DMS53 treated with DMSO at 0.1 percent for 48 hours (cell line): Measurements from ENCODE around the gene SLC2A9.

Experiments
- DNase-seq: peaks from one replicate; lab custom pipeline; 2025; ENCODE audit not compliant: unreplicated experiment; lab: John Stamatoyannopoulos, UW

Gene SLC2A9

DNA sequence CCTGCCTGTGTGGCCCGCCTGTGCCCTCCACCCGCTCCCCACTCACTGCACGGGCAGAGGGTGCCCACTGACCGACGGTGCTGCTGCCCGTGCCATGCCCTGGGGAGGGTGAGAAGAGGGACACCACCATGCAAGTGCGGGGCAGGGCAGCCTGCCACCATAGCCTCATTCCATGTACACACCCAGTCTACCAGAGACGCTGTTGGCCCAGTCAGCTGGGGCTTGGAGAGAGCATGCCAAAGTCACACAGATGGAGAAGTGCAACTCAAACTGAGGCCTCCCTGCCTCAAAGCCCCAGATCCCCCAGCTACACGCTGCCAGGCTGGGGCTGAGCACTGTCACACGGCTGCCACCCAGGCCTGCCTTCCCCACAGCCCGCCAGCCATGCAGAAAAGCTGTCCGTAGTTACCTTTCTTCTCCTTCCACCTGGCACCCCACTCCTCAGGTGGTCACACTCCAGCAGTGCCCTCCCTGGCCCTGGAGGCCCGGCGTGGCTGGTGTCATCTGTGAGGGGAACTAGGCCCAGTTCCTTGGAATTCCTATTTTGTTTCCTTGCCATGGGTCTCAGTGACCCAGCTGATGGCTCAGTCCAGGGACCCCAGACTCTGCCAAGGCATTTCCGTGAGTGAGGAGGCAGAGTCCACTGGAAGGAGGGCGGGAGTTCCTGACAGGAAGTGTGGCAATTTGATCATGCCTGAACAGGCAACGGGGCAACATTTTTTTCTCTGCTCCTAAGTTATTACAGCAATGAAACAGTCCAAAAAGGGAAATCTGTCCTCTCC, at the start of gene SLC2A9:
TSS of gene SLC2A9 (minus strand) at position 627 of the 782 bp plus-strand sequence. CDS start at position 559, 68 bp downstream.
- DNase-seq: no peak

DNA sequence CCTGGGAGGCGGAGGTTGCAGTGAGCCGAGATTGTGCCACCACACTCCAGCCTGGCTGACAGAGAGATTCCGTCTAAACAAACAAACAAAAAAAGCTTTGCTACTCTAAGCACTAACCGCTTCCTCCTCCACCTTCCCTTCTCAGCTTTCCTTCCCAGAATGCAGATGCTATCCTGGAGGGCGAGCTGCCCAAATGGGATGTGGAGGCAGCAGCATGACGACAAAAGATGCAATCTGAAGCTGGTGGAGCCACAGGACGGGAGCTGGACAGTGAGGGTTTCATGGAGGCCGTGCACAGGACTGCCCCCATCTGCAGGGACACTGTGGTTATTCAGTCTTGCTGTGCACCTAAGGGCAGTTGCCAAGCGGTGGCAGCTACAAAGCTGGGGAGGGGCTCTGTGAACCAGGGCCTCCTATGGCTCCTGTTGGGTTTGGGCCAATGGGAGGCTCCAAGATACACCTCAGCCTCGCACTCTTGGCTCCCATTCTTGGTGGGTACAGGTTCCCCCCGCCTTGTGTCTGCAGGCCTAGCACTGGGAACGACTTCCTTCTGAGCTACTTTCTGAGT, 47.9 kb upstream of the SLC2A9 start:
- DNase-seq: no peak

DNA sequence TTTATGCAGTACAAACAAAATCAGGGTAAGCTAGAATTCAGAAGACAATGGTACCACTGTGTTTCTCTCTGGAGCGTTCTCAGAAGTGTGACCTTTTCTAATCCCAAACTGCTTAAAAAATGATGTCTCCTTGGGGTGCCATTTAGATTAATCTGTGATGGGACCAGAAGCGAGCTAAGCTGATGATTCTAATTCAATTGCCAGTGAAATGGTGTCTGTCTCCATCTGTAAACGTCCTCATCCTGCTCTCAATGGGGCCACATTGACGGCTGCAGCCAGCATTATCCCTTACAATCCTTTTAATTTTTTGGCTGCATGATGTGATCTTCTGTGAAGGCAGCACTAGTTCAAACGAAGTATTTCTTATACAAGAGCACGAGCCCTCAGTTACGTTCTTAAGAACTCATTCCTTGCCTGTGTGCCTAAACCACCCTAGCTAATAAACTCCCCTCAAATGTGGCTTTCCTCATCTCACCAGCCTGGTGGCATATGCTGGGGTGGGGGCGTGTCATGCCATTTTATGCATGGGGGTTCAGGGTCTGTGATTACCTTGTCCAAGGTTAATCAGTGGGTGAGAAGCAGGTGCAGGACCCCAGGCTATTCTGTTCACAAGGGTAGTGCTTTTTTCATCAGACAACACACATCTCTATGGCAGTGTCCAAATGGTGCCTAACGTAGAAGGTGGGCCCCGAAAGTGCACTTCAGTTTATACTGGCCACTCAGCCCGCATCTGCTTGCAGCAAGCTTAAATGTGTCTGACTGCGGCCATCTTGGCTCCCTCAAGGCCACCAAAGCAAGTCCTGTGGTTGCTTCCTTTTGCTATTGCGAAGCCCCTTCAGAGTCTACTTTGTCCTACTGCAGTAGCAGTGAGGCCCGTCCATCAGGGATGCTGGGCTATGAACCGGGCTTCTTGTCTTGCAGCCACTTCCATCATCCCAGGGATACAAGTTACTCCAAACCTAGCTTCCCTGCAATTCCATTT, 45.7 kb upstream of the SLC2A9 start:
- no peak for DNase-seq

DNA sequence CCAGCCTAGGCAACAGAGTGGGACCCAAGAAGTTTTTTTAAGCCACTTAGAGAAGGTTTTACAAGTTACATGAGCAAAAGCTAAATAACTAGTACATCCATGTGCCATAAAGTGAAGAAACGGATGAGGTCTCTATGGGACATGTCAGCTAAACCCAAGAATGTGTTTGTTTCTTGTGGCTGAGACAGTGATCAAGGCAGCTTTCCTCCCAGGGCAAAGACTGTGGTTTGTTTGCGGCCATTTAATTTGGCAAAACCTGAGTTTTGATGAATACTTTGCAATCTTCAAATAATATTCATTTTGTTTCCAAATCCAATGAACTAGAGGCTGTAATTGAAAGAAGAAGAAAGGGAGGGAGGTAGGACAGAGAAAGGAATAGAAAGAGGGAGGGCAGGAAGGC, 44.9 kb upstream of the SLC2A9 start:
- no peak for DNase-seq

DNA sequence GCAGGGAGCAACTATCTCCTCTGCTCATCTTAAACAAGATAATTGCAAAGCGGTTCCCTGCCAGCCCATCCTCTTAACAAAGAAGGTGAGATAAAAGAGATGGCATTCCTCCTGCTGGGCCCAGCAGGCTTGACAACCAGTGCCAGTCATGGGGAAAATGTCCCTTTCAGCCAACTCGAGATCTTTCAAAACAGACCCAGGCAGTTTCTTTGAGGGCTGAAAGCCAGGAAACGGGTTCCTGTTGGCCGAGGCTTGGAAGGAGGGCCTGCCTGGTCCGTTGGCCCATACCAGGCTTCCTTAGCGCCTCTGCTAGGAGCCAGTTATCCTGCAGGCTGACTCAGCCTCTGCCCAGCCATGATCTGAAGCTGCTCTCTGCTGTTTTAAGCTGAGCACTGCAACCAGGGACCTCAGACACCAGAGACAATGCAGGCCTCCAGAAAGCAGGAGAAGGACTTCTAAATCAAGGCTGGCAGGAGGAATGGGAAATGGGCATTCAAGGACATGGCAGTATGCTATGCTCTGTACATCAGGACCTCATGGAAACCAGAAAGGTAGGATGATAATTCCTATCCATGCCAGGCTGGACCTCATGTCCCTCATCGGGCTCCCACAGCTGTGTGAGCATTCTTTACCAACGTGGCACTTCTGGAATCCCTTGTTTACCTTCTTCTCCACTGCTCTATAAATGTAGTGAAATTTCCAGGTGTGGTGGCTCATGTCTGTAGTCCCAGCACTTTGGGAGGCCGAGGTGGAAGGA, 42.4 kb upstream of the SLC2A9 start:
- DNase-seq: no peak

DNA sequence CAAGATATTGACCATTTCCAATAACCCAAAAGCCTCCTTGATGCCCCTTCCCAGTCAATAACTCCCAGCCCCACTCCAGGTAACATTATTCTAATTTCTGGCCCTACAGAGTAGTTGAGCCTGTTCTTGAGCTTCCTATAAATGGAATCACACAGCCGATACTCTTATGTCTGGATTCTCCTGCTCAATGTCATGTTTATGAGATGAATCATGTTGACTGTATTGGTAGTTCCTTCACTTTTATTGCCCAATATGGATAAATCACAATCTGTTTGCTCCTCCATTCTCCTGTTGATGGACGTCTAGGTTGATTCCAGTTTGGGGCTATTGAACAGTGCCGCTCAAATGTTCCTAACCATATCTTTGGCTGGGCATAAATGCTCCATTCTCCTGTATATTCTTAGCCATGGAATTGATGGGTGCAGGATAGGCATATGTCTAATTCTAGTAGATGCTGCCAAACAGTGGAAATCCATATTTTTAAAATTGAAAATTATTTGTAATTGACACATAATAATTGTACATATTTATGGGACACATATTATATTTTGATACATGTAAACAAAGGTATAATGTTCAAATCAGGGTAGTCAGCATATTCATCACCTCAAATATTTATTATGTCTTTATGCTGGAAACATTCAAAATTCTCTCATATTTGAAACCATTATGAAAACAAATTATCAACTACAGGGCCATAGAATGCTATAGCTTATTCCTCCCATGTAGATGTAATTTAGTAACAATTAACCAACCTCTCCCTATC, 40.5 kb upstream of the SLC2A9 start:
- no peak for DNase-seq

DNA sequence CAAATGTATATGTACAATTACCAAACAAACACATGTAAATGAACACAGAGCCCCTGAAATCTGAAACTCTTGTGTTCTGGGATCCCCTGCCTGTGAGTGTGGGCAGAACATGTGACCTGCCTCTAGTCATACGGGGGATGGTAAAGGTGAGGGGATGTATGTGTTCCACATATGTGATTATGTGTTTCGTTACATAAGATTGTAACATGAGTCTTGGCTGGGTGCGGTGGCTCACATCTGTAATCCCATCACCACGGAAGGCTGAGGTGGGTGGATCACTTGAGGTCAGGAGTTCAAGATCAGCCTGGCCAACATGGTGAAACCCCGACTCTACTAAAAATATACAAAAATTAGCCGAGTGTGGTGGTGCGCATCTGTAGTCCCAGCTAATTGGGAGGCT, 37.1 kb upstream of the SLC2A9 start:
- no peak for DNase-seq

DNA sequence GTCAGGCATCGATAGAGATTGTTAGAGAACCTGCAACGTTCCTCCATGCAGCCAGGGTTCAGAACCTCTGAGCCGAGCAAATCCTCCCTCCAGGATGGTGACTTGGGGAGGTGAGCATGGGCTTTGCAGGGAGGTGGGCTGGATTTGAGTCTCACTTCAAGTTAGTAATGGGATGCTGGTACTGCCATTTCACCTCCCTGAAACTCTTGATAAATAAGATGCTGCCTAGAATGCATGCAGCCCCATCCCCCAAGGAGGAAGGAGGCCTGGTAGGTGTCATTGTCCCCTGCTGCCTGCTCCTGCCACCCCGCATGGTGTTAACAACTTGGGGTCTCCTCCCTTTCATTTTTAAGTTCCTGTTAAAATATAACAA, 35.7 kb upstream of the SLC2A9 start:
- DNase-seq: no peak

DNA sequence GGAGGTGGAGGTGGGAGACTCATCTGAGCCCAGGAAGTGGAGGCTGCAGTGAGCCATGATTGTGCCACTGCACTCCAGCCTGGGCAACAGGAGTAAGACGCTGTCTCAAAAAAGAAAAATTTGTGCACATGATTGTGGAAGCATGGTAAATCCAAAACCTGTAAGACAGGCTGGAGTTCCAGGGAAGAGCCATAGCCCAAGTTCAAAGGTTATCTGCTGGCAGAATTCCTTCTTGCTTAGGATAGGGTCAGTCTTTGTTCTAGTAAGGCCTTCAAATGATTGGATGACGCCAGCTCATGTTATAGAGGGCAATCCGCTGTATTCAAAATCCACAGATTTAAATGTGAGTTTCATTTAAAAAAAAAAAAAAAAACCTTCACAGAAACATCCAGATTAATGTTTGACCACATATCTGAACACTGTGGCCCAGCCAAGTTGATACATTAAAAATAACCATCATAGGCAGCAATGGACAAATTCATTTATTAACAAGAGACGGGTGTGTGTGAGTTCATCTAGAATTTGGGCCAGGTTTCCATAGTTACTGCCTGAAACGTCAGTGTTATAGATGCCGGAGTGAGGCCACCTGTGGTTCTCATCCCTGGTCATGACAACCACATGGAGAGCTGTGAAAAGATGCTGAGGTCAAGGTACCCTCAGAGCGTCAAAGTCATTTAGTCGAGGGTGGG, 35.2 kb upstream of the SLC2A9 start:
- no peak for DNase-seq

DNA sequence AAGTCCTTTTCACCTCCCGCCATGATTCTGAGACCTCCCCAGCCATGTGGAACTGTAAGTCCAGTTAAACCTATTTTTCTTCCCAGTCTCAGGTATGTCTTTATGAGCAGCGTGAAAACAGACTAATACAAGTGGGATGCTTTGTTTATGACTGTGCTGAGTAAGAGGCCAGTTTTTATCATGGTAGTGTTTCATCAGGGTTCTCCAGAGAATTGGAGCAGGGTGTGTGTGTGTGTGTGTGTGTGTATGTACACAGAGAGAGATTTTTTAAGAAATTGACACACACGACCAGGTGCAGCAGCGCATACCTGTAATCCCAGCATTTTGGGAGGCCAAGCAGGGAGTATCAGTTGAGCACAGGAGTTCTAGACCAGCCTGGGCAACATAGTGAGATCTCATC, 34.6 kb upstream of the SLC2A9 start:
- DNase-seq: no peak

DNA sequence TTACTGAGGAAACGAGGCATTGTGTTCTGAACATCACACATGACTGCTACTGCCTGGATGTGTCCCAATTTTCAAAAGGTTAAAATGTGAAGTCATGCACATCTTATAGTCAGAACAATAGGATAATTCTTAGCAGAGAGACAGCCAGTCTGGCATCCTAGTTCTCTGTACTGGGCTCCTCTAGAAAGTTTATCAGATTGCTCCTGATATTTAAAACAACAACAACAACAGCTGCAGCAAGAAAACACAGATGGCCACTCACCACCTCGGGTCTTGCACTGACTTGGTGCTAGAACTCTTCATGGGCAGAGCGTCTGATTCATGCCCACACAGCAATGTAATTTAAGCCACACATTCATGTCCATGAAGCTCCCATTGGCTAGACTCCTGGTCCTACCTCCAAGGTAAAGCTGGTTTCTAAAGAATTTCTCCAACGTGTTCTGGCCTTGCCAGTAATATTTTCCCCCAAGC, 33.3 kb upstream of the SLC2A9 start:
- no peak for DNase-seq

DNA sequence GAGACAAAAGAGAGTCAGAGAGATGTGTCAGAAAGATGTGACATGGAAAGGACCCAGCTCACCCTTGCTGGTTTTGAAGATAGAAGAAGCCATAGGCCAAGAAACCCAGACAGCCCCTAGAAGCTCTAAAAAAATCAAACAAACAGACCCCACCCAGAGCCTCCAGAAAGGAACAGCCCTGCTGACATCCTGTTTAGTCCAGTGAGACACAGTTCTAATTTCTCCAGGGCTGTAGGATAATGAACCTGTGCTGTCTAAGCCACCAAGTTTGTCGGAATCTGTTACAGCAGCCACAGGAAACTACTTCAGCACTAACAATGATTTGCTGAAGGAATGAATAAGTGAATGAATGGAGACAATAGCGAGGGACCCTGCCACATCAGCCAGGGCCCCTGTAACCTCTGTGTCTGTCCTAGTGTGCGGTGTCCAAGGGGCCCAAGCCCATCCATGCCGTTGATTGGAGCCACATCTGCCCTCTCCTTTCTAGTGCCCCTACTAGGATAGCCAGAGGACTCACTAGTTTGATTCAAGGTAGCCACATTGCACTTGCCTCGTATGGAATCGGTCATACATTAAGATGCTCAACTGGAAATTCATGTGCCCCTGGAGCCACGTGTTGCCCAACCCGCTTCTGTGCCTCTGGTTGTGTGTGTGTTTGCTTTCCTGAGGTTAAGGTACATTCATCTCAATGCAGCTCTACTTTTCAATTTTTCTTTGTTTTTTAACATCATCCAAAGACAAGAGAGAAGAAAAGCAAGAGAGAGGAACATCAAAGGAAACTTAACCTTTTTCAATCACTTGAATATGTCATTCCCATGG, 32.5 kb upstream of the SLC2A9 start:
- no peak for DNase-seq

DNA sequence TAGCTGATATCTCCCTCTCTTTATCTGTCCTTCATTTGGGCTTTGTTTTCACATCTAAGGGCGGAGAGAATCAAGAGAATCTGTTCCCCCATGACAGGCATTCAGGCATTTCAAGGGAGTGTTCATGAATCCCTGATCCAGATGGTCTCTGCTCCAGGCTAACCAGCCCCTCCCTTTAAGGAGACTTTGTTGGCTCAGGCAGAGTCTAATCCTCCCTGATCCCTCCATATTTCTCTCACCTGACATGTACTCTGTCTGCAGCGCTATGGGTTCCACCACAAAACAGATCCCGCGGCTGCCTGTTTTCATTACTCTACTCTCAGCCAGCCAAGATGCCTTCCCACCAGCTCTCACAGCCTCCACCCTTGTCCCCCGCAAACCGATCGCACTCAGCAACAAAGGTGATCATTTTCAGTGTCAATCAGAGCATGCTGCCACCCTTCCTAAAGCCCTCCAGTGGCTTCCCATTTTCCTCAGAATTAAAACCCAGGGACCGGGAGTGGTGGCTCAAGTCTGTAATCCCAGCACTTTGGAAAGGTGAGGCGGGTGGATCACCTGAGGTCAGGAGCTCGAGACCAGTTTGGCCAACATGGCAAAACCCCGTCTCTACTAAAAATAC, 30.3 kb upstream of the SLC2A9 start:
- no peak for DNase-seq

DNA sequence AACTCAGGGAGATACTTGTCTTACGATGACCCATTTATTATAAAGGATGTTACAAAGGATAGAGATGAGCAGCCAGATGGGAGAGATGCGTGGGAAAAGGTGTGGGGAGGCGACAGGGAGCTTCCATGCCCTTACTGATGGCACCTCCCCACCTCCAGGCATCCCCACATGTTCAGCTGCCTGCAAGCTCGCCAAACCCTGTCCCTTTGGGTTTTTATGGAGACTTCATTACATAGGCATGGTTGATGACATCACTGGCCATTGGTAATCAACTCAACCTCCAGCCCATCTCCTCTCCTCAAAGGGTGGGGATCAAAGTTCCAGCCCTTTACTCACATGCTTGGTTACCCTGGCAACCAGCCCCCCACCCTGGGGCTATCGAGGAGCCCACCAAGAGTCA, 29.4 kb upstream of the SLC2A9 start:
- no peak for DNase-seq

DNA sequence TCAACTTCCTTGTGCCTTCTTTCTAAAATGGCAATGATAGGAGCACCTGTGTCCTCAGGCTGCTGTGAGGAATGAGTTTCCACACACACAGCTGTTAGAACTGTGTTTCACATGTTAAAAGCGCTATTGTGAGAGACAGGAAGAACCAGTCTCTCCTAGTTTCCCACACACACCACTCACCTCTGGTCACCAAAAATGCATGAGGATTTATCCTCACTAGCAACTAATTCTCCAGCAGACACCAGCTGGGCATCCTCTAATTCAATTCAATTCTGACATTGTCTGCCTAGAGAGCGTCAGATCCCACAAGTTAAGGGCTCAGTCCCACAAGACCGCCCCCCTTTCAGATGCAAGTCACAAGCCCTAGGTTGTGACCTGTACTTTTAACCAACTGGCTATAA, 29.0 kb upstream of the SLC2A9 start:
- DNase-seq: no peak

DNA sequence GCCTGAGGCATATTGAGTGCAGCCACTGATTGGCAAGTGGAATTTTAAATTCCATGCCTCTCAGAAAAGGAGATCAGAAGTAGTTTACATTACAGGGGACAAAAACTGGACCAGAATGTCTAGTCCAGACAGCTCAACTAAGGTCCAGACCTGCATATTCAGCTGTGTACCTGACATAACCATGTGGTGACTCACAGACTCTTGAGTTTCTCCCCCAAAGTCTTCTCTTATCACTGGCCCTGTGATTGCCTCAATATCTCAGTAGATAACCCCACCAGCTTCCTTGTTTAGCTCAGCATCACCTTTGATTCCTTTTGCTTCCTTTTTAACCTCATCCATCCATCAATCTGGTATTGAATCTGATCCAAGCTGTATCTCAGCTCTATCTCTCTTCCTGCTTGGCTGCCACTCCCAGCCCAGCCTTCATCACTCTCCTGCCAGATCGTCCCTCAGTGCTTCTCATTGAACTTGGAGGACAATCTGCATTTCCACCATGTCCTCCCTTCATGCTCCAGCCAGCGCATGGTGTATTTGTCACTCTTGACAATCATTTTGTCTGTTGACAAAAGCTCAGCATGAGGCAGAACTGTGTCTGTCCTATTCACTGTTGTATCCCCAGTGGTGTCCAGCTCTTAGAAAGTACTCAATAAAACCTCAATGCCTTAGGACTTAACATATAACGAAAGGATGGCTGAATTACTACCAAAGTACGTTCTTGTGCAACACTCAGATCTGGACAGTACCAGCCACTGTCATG, 27.8 kb upstream of the SLC2A9 start:
- DNase-seq: no peak

DNA sequence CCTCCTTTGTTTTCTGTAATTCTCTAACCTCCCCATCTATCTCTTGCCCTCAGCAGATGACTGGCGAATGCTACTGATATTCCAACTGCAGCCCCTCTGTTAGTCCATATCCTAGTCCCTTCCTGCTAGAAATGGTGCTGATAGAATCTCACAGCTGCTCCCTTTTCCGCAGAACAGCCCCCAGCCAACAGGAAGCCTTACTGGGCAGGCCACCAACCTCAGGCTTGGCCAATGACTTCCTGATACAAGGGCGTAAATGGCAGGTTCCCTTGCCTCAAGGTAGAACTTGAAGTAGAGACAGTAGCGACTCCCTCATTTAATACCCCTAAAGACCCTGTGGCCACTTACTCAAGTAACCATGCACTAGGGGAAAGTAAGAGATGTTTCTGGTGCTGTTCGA, 26.7 kb upstream of the SLC2A9 start:
- no peak for DNase-seq

DNA sequence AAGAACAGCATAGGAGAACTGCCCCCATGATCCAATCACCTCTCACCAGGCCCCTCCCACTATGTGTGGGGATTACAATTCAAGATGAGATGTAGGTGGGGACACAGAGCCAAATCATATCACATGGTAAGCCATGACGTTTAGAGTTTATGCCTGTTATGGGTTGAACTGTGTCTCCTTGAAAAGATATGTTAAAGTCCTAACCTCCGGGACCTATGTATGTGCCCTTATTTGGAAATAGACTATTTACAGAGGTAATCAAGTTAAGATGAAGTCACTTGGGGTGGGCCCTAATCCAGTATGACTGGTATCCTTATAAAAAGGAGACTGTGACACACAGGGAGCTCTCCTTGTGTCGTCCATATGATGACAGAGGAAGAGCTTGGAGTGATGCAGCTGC, 25.2 kb upstream of the SLC2A9 start:
- no peak for DNase-seq
